ENCODE data around the gene SCN4B. TPM values are rescaled to one million over a fixed set of nuclear protein-coding genes. Genes with fewer than 3 reads are reported as not detected.

The SCN4B gene
- total RNA-seq, 2 experiments from 2014 or later = not detected

DNA sequence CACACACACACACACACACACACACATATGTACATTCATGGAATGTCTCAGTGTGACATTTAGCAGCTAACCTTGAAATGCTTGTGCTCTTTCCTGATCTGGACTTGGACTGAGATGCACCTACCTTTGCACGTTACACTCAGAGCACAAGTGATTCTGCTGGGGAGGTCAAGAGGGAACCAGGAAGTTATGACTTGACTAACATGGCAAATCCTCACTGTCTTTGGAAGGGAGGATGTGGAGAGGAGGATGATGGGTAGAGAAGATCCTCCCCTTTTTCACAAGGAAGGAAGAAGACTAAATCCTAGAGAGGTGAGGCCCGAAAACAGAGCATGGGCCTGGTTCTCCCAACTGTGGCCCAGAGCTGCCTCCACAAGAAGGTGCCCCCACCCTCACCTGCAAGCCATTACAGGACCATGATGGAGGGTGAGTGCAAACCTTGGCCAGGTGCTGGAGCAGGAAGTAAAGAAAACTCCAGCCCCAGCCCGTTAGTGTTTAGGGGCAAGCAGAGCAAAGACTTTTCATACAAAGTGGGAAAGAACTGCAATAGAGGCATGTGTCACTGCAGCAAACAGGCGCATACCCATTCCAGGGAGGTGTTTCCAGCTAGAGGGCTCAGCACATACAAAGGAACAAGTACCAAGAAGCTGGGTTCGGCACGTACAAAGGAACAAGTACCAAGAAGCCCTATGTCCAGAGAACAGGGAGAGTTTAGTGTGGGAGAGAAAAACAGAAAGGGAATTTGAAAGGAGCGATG, 26.4 kb downstream of the SCN4B start:
- Mint-ChIP-seq H3K36me3 (ENCODE audit: low read depth) (no peaks in the 10 kb centered on the region), H3K27me3 (peaks cover 8% of the 10 kb centered on the region), H3K27ac (no peak overlapping the region), H3K4me3 (no peak overlapping the region), H3K9me3 (no peaks in the 10 kb centered on the region), H3K4me1 (ENCODE audit: low read depth) (no peaks in the 10 kb centered on the region)
- H3K9me3 ChIP-seq (ENCODE audit: control insufficient read depth in 1 of 2, insufficient read depth in 1 of 2, low read length in 2 of 2) = no peaks in the 10 kb centered on the region
- no peaks in the 10 kb centered on the region for H3K4me1 ChIP-seq (ENCODE audit: insufficient read depth, low read length)
- POLR2A ChIA-PET = no interaction called here
- CTCF ChIA-PET = no interaction called here
- TF ChIP-seq, protein P1, sequence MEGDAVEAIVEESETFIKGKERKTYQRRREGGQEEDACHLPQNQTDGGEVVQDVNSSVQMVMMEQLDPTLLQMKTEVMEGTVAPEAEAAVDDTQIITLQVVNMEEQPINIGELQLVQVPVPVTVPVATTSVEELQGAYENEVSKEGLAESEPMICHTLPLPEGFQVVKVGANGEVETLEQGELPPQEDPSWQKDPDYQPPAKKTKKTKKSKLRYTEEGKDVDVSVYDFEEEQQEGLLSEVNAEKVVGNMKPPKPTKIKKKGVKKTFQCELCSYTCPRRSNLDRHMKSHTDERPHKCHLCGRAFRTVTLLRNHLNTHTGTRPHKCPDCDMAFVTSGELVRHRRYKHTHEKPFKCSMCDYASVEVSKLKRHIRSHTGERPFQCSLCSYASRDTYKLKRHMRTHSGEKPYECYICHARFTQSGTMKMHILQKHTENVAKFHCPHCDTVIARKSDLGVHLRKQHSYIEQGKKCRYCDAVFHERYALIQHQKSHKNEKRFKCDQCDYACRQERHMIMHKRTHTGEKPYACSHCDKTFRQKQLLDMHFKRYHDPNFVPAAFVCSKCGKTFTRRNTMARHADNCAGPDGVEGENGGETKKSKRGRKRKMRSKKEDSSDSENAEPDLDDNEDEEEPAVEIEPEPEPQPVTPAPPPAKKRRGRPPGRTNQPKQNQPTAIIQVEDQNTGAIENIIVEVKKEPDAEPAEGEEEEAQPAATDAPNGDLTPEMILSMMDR (IDR thresholded peaks at IDR 0.05) = no peak
- no peaks in the 10 kb centered on the region for H3K36me3 ChIP-seq (ENCODE audit: insufficient read depth, low read length)
- ATAC-seq (ENCODE audit: poor library complexity) = no peak
- DNase-seq = no peak
- no peaks in the 10 kb centered on the region for H3K27me3 ChIP-seq (ENCODE audit: control insufficient read depth in 1 of 2, insufficient read depth in 2 of 2, low read length in 2 of 2)
- intact Hi-C loops (cut with DNase I, micrococcal nuclease) = no loop called here
- H3K27ac ChIP-seq (ENCODE audit: low read depth in 1 of 2, low read length in 2 of 2) = no peak overlapping the region
- H3K4me3 ChIP-seq (ENCODE audit: low read length) = no peak overlapping the region

DNA sequence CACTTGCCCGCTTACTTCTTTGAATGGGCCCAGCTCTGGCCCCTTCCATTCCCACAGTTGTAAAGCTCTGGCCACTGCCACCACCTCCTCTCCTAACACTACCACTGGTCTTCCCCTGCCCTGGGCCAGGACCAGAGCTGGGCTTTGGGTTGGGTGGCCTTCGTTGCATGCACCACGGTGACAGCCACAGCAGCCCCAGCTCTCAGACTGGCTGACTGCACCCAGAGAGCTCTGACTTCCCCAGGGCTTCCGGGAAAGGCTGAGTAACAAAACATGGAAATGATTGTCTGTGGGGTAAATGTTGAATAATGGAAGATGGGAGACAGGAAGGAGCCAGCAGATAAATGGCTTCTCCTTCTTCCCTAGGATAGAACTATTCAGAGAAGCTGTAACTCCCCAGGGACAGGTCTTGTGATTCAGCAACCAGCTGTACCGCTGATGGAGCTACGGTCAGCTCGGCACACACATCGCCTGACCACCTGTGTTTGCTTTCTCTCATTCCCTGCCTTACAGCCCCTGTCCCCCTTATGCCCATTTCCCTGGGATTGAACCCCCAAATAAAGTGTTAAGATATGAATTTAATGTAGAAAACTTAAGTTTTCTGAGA, 27.6 kb downstream of the SCN4B start:
- ChIA-PET CTCF (no interaction called here), POLR2A (no interaction called here)
- no peak overlapping the region for H3K4me3 Mint-ChIP-seq

DNA sequence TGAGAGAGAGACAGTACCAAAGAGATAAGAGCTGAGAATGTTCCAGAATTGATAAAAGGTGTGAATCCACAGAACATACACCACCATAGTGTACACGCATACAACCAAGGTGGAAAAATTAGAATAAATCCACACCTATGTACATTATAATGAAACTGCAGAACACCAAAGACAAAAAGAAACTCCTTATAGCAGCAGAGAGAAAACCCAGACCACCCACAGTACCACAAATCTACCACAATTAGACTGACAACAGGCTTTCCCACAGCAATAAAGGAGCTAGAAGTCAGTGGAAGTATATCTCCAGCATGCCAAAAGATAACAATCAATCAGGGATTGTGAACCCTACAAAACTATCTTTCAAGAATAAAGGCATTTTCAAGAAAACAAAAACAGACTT, 31.8 kb downstream of the SCN4B start:
- no peak overlapping the region for H3K4me3 Mint-ChIP-seq
- intact Hi-C loops (cut with DNase I, micrococcal nuclease) = no loop called here

More for the DNA sequence above, 27.6 kb downstream of the SCN4B start:
- H3K9me3 Mint-ChIP-seq = no peaks in the 10 kb centered on the region
- intact Hi-C loops (cut with DNase I, micrococcal nuclease) = no loop called here
- Histone ChIP-seq H3K4me1 (ENCODE audit: insufficient read depth, low read length) (no peaks in the 10 kb centered on the region), H3K4me3 (ENCODE audit: low read length) (no peak overlapping the region), H3K27me3 (ENCODE audit: control insufficient read depth in 1 of 2, insufficient read depth in 2 of 2, low read length in 2 of 2) (no peaks in the 10 kb centered on the region), H3K9me3 (ENCODE audit: control insufficient read depth in 1 of 2, insufficient read depth in 1 of 2, low read length in 2 of 2) (no peaks in the 10 kb centered on the region), H3K27ac (ENCODE audit: low read depth in 1 of 2, low read length in 2 of 2) (no peak overlapping the region), H3K36me3 (ENCODE audit: insufficient read depth, low read length) (no peaks in the 10 kb centered on the region)
- H3K4me1 Mint-ChIP-seq (ENCODE audit: low read depth) = no peaks in the 10 kb centered on the region
- no peaks in the 10 kb centered on the region for H3K36me3 Mint-ChIP-seq (ENCODE audit: low read depth)
- DNase-seq (no peak), ATAC-seq (ENCODE audit: poor library complexity) (no peak)
- no peak overlapping the region for H3K27ac Mint-ChIP-seq
- TF ChIP-seq, protein P1 (IDR thresholded peaks at IDR 0.05) = no peak
- H3K27me3 Mint-ChIP-seq = peaks cover 8% of the 10 kb centered on the region

More for the DNA sequence above, 31.8 kb downstream of the SCN4B start:
- Mint-ChIP-seq H3K27me3 (no peaks in the 10 kb centered on the region), H3K36me3 (ENCODE audit: low read depth) (no peaks in the 10 kb centered on the region), H3K27ac (no peak overlapping the region), H3K4me1 (ENCODE audit: low read depth) (no peaks in the 10 kb centered on the region), H3K9me3 (no peaks in the 10 kb centered on the region)
- ChIA-PET CTCF (no interaction called here), POLR2A (no interaction called here)
- ATAC-seq (ENCODE audit: poor library complexity) = no peak
- Histone ChIP-seq H3K4me1 (ENCODE audit: insufficient read depth, low read length) (peaks cover 3% of the 10 kb centered on the region), H3K9me3 (ENCODE audit: control insufficient read depth in 1 of 2, insufficient read depth in 1 of 2, low read length in 2 of 2) (no peaks in the 10 kb centered on the region), H3K4me3 (ENCODE audit: low read length) (no peak overlapping the region), H3K36me3 (ENCODE audit: insufficient read depth, low read length) (no peaks in the 10 kb centered on the region), H3K27ac (ENCODE audit: low read depth in 1 of 2, low read length in 2 of 2) (no peak overlapping the region), H3K27me3 (ENCODE audit: control insufficient read depth in 1 of 2, insufficient read depth in 2 of 2, low read length in 2 of 2) (peaks cover 0 to 3% of the 10 kb centered on the region in 2 experiments)
- TF ChIP-seq, protein P1 (IDR thresholded peaks at IDR 0.05) = no peak
- no peak for DNase-seq
